NK-92 (cell line): ENCODE measurements around the gene IVNS1ABP.
"Not testable (repeated sequence)": the region's sequence is repeated elsewhere in the genome, so short reads cannot be mapped to it uniquely, and the experiment has no call there.

Experiments
- DNase-seq: peaks from one replicate; lab custom pipeline; 2025; ENCODE audit not compliant: unreplicated experiment; lab: John Stamatoyannopoulos, UW

Gene IVNS1ABP

GRCh38 chr1:185317034-185317885 lies at the start of gene IVNS1ABP:
Gene IVNS1ABP (minus strand): TSS chr1:185317243. CDS start chr1:185309493, 7,750 bp downstream.
- DNase-seq: peak; percentile 88

- DNase-seq: no peak
These were observed 48.9 kb upstream of the IVNS1ABP start for GRCh38 chr1:185365951-185366350.

- DNase-seq: not testable (repeated sequence)
These were observed 47.5 kb upstream of the IVNS1ABP start for GRCh38 chr1:185364528-185364927.

- DNase-seq: no peak
These were observed 46.2 kb upstream of the IVNS1ABP start for GRCh38 chr1:185363205-185363604.

GRCh38 chr1:185360714-185361113 lies 43.7 kb upstream of the IVNS1ABP start:
- DNase-seq: no peak

- DNase-seq: no peak
These were observed 41.9 kb upstream of the IVNS1ABP start for GRCh38 chr1:185358957-185359356.

- no peak for DNase-seq
These were observed 38.9 kb upstream of the IVNS1ABP start for GRCh38 chr1:185355947-185356346.

- DNase-seq: no peak
These were observed 36.1 kb upstream of the IVNS1ABP start for GRCh38 chr1:185353124-185353523.

- no peak for DNase-seq
These were observed 34.9 kb upstream of the IVNS1ABP start for GRCh38 chr1:185351734-185352466.

- no peak for DNase-seq
These were observed 33.0 kb upstream of the IVNS1ABP start for GRCh38 chr1:185350027-185350442.

GRCh38 chr1:185349556-185349955 lies 32.5 kb upstream of the IVNS1ABP start:
- DNase-seq: no peak

- DNase-seq: no peak
These were observed 31.9 kb upstream of the IVNS1ABP start for GRCh38 chr1:185348985-185349384.

GRCh38 chr1:185348296-185348695 lies 31.3 kb upstream of the IVNS1ABP start:
- DNase-seq: no peak

GRCh38 chr1:185345913-185346720 lies 29.1 kb upstream of the IVNS1ABP start:
- no peak for DNase-seq

- no peak for DNase-seq
These were observed 26.3 kb upstream of the IVNS1ABP start for GRCh38 chr1:185343306-185343705.

- DNase-seq: no peak
These were observed 25.7 kb upstream of the IVNS1ABP start for GRCh38 chr1:185342672-185343259.

- DNase-seq: no peak
These were observed 25.0 kb upstream of the IVNS1ABP start for GRCh38 chr1:185342017-185342416.

GRCh38 chr1:185341196-185341781 lies 24.2 kb upstream of the IVNS1ABP start:
- DNase-seq: no peak

GRCh38 chr1:185338719-185339622 lies 21.9 kb upstream of the IVNS1ABP start:
- no peak for DNase-seq
